Peyer's patch (tissue), 4 donors: Measurements from ENCODE around the gene RBM33.

Source experiments
- CTCF ChIP-seq, 6 experiments: fragments of 450-650 bp in 4 of 6; fragments of 200-600 bp in 2 of 6; sonication (generic) in 1 of 6; IDR thresholded peaks; one replicate each; pipeline ENCODE4 v1.5.1; 2017 to 2019; ENCODE audit warnings: antibody characterized with exemption in 6 of 6, mild to moderate bottlenecking in 3 of 6, moderate library complexity in 1 of 6
- POLR2A ChIP-seq, 2 donors: fragments of 450-650 bp; IDR thresholded peaks; one replicate each; pipeline ENCODE4 v1.5.1; 2017; ENCODE audit warnings: antibody characterized with exemption in 2 of 2, mild to moderate bottlenecking in 2 of 2, moderate library complexity in 2 of 2

GRCh38 chr7:155609185-155609584, 35.3 kb upstream of the RBM33 start:
- TF ChIP-seq CTCF (IDR thresholded peaks at IDR 0.05) (no peak), POLR2A (IDR thresholded peaks at IDR 0.05) (no peak)
